T-helper 1 cell (primary cell): ENCODE results near the gene IMPDH1.
A peak's percentile ranks its signal among the peaks of the same experiment; 100 is the strongest.

ENCODE experiments used
- DNase-seq, 5 donors: peaks; one replicate each; pipeline ENCODE4 v3.0.0-alpha.2; 2012 to 2020

Gene IMPDH1

GRCh38 chr7:128359939-128360338 is 49.8 kb downstream of the IMPDH1 start:
- DNase-seq, result no peak

GRCh38 chr7:128359336-128359735 is 50.4 kb downstream of the IMPDH1 start:
- no peak for DNase-seq

- no peak for DNase-seq
Measured at GRCh38 chr7:128358233-128358632, 51.5 kb downstream of the IMPDH1 start.

- DNase-seq, result no peak
Measured at GRCh38 chr7:128357217-128357613, 52.6 kb downstream of the IMPDH1 start.

- DNase-seq, result no peak
Measured at GRCh38 chr7:128356546-128357216, 53.1 kb downstream of the IMPDH1 start.

GRCh38 chr7:128353610-128354009 is 56.2 kb downstream of the IMPDH1 start:
- no peak for DNase-seq

GRCh38 chr7:128353189-128353588 is 56.6 kb downstream of the IMPDH1 start:
- DNase-seq, result no peak

GRCh38 chr7:128352636-128353035 is 57.1 kb downstream of the IMPDH1 start:
- no peak for DNase-seq

- DNase-seq, result no peak
Measured at GRCh38 chr7:128352153-128352537, 57.6 kb downstream of the IMPDH1 start.

- DNase-seq, result no peak
Measured at GRCh38 chr7:128351296-128352152, 58.3 kb downstream of the IMPDH1 start.

GRCh38 chr7:128350708-128351295 is 59.0 kb downstream of the IMPDH1 start:
- no peak for DNase-seq

GRCh38 chr7:128349466-128349825 is 60.3 kb downstream of the IMPDH1 start:
- no peak for DNase-seq

GRCh38 chr7:128347647-128348097 is 62.1 kb downstream of the IMPDH1 start:
- DNase-seq, result peak in 2 of 5 donors; percentile 22 to 36

- no peak for DNase-seq
Measured at GRCh38 chr7:128344431-128344774, 65.4 kb downstream of the IMPDH1 start.

GRCh38 chr7:128343554-128344430 is 66.0 kb downstream of the IMPDH1 start, which contains the start of gene RBM28:
RBM28 (minus strand) TSS chr7:128343908; CDS start chr7:128343793, 115 bp downstream.
- peak; percentile 58 to 90 (median 74) for DNase-seq
